GM12878 (cell line): ENCODE measurements around the gene ASB6. TPM values are rescaled to one million over a fixed set of nuclear protein-coding genes. Genes with fewer than 3 reads are reported as not detected.
A peak's percentile ranks its signal among the peaks of the same experiment; 100 is the strongest.

Experiments
- ATAC-seq: fragments of 200-7000 bp; cut with Tn5 transposase; 3 replicates; pipeline ENCODE4 v1.9.1; 2020; ENCODE audit warnings: mild to moderate bottlenecking, moderate library complexity
- BruUV-seq: library from RNA; stranded (reverse); fragments of 400-500 nt; replicated peaks from 2 replicates; lab custom pipeline; 2021; lab: Mats Ljungman, UMichigan
- CTCF ChIA-PET: fragments of 300-600 bp; sonication (Branson Sonifier 250); formaldehyde crosslinking; extraction: SDS; loops from one replicate; lab custom pipeline; 2021; ENCODE audit warnings: inconsistent platforms; lab: Yijun Ruan, JAX
- POLR2A ChIA-PET: fragments of 350-600 bp; formaldehyde crosslinking; extraction: SDS; loops from one replicate; lab custom pipeline; 2021; ENCODE audit warnings: inconsistent platforms; lab: Charles Lee
- RAD21 ChIA-PET: fragments of 300-600 bp; sonication (Branson Sonifier 250); formaldehyde crosslinking; loops from one replicate; lab custom pipeline; 2023; ENCODE audit warnings: antibody characterized with exemption; ENCODE audit not compliant: unreplicated experiment; lab: Charles Lee
- SMC1A ChIA-PET: fragments of 300-600 bp; sonication (Branson Sonifier 250); formaldehyde crosslinking; loops from one replicate; lab custom pipeline; 2023; ENCODE audit not compliant: unreplicated experiment, uncharacterized antibody; lab: Charles Lee
- DNase-seq: peaks from one replicate; pipeline ENCODE4 v3.0.0-alpha.2; 2011; ENCODE audit warnings: low read depth, low spot score
- FAIRE-seq: peaks from 3 replicates; lab custom pipeline; 2011; peaks lifted over from hg19 to GRCh38; lab: Jason Lieb, UNC
- H2AFZ ChIP-seq: 2 replicates; pipeline ENCODE4 v1.6.0; 2011; ENCODE audit warnings: low read depth, low read length, control low read depth; ENCODE audit not compliant: control insufficient read depth
- H3K27ac ChIP-seq: 2 replicates; pipeline ENCODE4 v1.5.1; 2011; ENCODE audit warnings: control low read depth; ENCODE audit not compliant: control insufficient read depth, insufficient read depth
- H3K27me3 ChIP-seq, 2 experiments: replicated peaks in 1 of 2; 2 replicates each; pipeline versions ENCODE4 v1.6.0 to v1.6.1; 2011; ENCODE audit warnings: low read length in 1 of 2; ENCODE audit not compliant: control insufficient read depth in 2 of 2, insufficient read depth in 2 of 2
- H3K36me3 ChIP-seq, 2 experiments: 2 replicates each; pipeline ENCODE4 v1.5.1; 2011; ENCODE audit warnings: low read length in 1 of 2; ENCODE audit not compliant: control insufficient read depth in 2 of 2, insufficient read depth in 2 of 2
- H3K4me1 ChIP-seq: 2 replicates; pipeline ENCODE4 v1.6.1; 2011; ENCODE audit warnings: mild to moderate bottlenecking, low read length, moderate library complexity, mixed read lengths; ENCODE audit not compliant: control insufficient read depth, insufficient read depth
- H3K4me2 ChIP-seq: 2 replicates; pipeline ENCODE4 v1.6.0; 2011; ENCODE audit warnings: control low read depth; ENCODE audit not compliant: control insufficient read depth, insufficient read depth
- H3K4me3 ChIP-seq: fragments of 200-600 bp; sonication (generic); 2 replicates; pipeline ENCODE4 v1.5.1; 2016
- H3K79me2 ChIP-seq: 2 replicates; pipeline ENCODE4 v1.6.0; 2011; ENCODE audit warnings: low read length; ENCODE audit not compliant: control insufficient read depth, insufficient read depth
- H3K9ac ChIP-seq: 2 replicates; pipeline ENCODE4 v1.8.0; 2011; ENCODE audit warnings: low read length, control low read depth, mixed read lengths; ENCODE audit not compliant: control insufficient read depth, insufficient read depth
- H3K9me3 ChIP-seq: replicated peaks from 3 replicates; pipeline ENCODE4 v1.5.1; 2011; ENCODE audit warnings: mild to moderate bottlenecking, low read length; ENCODE audit not compliant: control insufficient read depth, insufficient read depth
- H4K20me1 ChIP-seq: 2 replicates; pipeline ENCODE4 v1.6.0; 2011; ENCODE audit not compliant: control insufficient read depth, insufficient read depth
- EZH2 ChIP-seq: IDR thresholded peaks from 2 replicates; pipeline ENCODE4 v1.6.1; 2012; ENCODE audit warnings: low read depth, mild to moderate bottlenecking, control low read depth, inconsistent platforms, low read length, borderline replicate concordance; ENCODE audit not compliant: control insufficient read depth
- LARP7 ChIP-seq: fragments of 450-650 bp; IDR thresholded peaks from 2 replicates; pipeline ENCODE4 v1.6.1; 2017; ENCODE audit warnings: mild to moderate bottlenecking
- POLR2A ChIP-seq: IDR thresholded peaks from 2 replicates; pipeline ENCODE4 v1.6.1; 2011; ENCODE audit warnings: low read depth, mild to moderate bottlenecking, low read length
- WGBS: methylation state at CpG from one replicate; pipeline ENCODE4 v1.1.6; 2016; ENCODE audit warnings: low lambda C conversion rate; ENCODE audit not compliant: insufficient replicate concordance, insufficient coverage; ENCODE audit errors: missing lambda C conversion rate; 5-methylcytosine and 5-hydroxymethylcytosine counted together
- in situ Hi-C: fragments of 300-500 bp; cut with MboI; formaldehyde crosslinking; loops from 9 replicates; pipeline ENCODE4 v1.14.3; 2018; ENCODE audit warnings: mixed read lengths
- intact Hi-C: fragments of 100-400 bp; cut with micrococcal nuclease; formaldehyde crosslinking; loops from one replicate; pipeline ENCODE4 v1.14.2; 2022; ENCODE audit not compliant: unreplicated experiment
- polyA plus RNA-seq, 11 experiments: library from polyadenylated mRNA; depleted of rRNA in 4 of 11; unstranded in 6 of 11; stranded (reverse) in 5 of 11; fragments of >200 nt; fragmentation: Nextera tagmentation in 4 of 11; fragmentation: Illumina TruSeq in 1 of 11; extraction: Ambion mirVana in 4 of 11; extraction: Trizol in 1 of 11; gene quantifications; 1 replicate in 1 of 11; 2 replicates in 10 of 11; pipeline versions ENCODE4 v1.2.1 to v1.2.3, GENCODE V29; 2011 to 2016; ENCODE audit warnings: inconsistent platforms in 2 of 11, missing spikeins in 2 of 11, low read depth in 1 of 11
- total RNA-seq, 4 experiments: library from RNA; depleted of rRNA in 3 of 4; stranded (reverse); fragments of >200 nt in 3 of 4; fragmentation: Illumina TruSeq in 1 of 4; extraction: Trizol in 1 of 4; gene quantifications; 2 replicates each; pipeline versions ENCODE4 v1.2.1 to v1.2.3, GENCODE V29; 2013 to 2021
- TF ChIP-seq, protein P1 (sequence below): IDR thresholded peaks from 2 replicates; pipeline ENCODE4 v1.6.1; 2011; ENCODE audit warnings: borderline replicate concordance, low read depth, mild to moderate bottlenecking, moderate library complexity, mixed read lengths, low read length; ENCODE audit not compliant: insufficient read depth; ENCODE audit errors: extremely low read length

ASB6 gene
- total and polyA plus RNA-seq, 10 of the 15 experiments (the other 5 are each of a cell fraction or from before 2014, with no cell fraction given), result 0.80 to 18.2 (median 9.9) TPM

DNA sequence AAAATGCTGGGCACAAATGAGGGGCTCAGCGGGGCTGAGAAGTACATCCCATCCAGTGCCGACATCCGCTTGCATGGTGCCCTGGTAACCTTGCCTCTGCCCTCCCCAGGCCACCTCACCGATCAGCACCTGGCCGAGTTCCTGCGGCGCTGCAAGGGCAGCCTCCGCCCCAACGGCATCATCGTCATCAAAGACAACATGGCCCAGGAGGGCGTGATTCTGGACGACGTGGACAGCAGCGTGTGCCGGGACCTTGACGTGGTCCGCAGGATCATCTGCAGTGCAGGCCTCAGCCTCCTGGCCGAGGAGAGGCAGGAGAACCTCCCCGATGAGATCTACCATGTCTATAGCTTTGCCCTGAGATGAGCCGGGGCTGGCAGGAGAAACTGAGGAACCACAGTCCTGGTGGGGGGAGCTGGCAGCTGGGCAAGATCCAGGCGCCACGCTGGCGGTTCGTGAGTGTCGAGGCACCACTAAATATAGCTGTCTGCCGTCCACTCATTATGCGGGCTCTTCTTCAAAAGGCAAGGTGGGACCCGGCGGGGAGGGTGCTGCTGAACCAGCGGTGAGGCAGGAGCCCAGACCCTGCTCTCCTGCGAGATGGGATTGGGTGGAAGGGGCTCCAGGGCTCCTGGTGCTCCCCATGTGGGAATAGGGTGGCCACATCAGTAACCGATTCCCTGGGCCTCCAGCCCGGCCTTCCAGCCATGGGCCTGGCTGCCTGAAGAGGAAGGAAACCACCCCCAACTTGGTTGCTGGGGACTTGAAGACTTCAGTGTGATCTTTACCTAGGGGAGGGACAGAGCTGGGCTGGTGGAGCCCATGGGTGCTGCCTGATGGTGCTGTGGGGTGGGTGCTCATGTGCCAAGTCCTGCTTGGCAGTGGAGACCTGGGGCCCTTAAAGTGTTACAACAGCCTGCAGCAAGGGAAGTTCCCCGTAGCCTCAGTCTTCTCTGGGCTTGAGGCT, 6.6 kb downstream of the ASB6 start:
- intact Hi-C loops, result no loop called here
- no peaks in the 10 kb centered on the region for H3K9me3 ChIP-seq
- peaks cover 13% of the 10 kb centered on the region for H3K79me2 ChIP-seq
- H3K27ac ChIP-seq, result no peak overlapping the region
- DNase-seq, result no peak
- CTCF ChIA-PET, result interaction anchor here (0.7 to 1.1 kb wide), 2 partner anchors 8 to 504 kb away, joined by 3 to 4 read pairs; no protein-coding TSS in a partner anchor
- no peaks in the 10 kb centered on the region for H3K27me3 ChIP-seq
- no peak overlapping the region for H2AFZ ChIP-seq
- RAD21 ChIA-PET, result no interaction called here
- BruUV-seq, result no TSS peak
- no peak overlapping the region for H3K4me2 ChIP-seq
- TF ChIP-seq, protein P1, sequence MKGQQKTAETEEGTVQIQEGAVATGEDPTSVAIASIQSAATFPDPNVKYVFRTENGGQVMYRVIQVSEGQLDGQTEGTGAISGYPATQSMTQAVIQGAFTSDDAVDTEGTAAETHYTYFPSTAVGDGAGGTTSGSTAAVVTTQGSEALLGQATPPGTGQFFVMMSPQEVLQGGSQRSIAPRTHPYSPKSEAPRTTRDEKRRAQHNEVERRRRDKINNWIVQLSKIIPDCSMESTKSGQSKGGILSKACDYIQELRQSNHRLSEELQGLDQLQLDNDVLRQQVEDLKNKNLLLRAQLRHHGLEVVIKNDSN, result peak; percentile 3
- TF ChIP-seq EZH2, result no peak
- no peak for TF ChIP-seq LARP7
- peak; percentile 57 for TF ChIP-seq POLR2A
- TF ChIP-seq, all 136 proteins: peak for 2
- Histone ChIP-seq H3K4me3 (no peak overlapping the region), H3K36me3 (peaks cover 21 to 41% of the 10 kb centered on the region in 2 experiments; a peak in 3 of 4 replicates), H3K4me1 (0 out of 2 replicates have a peak, but pooled peaks cover 4% of the 10 kb centered on the region), H4K20me1 (no peaks in the 10 kb centered on the region; the same call in 1 of the 2 replicates), H3K9ac (no peak overlapping the region)
- POLR2A ChIA-PET, result no interaction called here
- in situ Hi-C loops, result no loop called here
- SMC1A ChIA-PET, result no interaction called here
- ATAC-seq (no peak), FAIRE-seq (no peak)
- WGBS, result 96% methylated on average over 34 of the region's 34 CpGs
